ENCODE results near the gene PPP1R14C. TPM values are rescaled to one million over a fixed set of nuclear protein-coding genes. Genes with fewer than 3 reads are reported as not detected.

PPP1R14C gene
- total and polyA plus RNA-seq, 4 donors = 6.5 to 68.4 (median 24.0) TPM

DNA sequence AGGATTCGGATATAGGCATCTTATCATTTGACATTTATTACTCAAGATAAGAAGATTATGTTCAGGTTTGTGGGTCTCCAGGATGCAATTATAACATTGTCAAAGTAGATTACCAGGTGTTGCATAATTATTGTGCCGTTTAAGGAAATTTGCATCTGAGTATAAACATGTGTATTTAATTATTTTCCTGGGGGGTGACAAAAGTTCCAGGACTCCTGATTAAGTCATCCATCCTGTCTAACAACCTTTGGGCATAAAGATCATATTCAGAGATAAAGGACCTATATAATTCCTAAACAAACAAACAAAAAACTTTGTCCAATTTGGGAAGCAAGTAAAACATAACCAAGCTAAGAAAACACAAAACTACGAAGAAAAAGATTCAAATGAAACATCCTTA, 3.3 kb upstream of the PPP1R14C start:
- 59 to 80% methylated on average over 3 of the region's 3 CpGs for WGBS, 2 donors
- no peak for ATAC-seq (ENCODE audit: insufficient read depth, low FRiP score)

GRCh38 chr6:150140236-150140969, 2.4 kb upstream of the PPP1R14C start:
- Histone ChIP-seq H3K36me3 (ENCODE audit: control insufficient read depth in 4 of 4, insufficient read depth in 4 of 4, low read length in 4 of 4) (no peaks in the 10 kb centered on the region), H3K4me1 (ENCODE audit: control insufficient read depth in 5 of 5, insufficient read depth in 5 of 5, low read length in 5 of 5) (peaks cover 0 to 7% (median 0%) of the 10 kb centered on the region in 5 donors), H3K9me3 (ENCODE audit: control insufficient read depth in 4 of 4, insufficient read depth in 3 of 4, low read length in 3 of 4) (peaks cover 0 to 2% (median 0%) of the 10 kb centered on the region in 4 donors), H3K9ac (ENCODE audit: insufficient read depth in 1 of 2, low read length in 2 of 2) (no peak overlapping the region), H3K4me3 (no peak overlapping the region), H3K27ac (ENCODE audit: low read depth in 1 of 2, low read length in 1 of 2) (no peak overlapping the region), H3K27me3 (ENCODE audit: control insufficient read depth in 3 of 3, insufficient read depth in 3 of 3, low read length in 2 of 3) (peaks cover 0 to 58% (median 42%) of the 10 kb centered on the region in 3 donors)
- ATAC-seq (ENCODE audit: insufficient read depth, low FRiP score) = no peak
- TF ChIP-seq, protein P1, sequence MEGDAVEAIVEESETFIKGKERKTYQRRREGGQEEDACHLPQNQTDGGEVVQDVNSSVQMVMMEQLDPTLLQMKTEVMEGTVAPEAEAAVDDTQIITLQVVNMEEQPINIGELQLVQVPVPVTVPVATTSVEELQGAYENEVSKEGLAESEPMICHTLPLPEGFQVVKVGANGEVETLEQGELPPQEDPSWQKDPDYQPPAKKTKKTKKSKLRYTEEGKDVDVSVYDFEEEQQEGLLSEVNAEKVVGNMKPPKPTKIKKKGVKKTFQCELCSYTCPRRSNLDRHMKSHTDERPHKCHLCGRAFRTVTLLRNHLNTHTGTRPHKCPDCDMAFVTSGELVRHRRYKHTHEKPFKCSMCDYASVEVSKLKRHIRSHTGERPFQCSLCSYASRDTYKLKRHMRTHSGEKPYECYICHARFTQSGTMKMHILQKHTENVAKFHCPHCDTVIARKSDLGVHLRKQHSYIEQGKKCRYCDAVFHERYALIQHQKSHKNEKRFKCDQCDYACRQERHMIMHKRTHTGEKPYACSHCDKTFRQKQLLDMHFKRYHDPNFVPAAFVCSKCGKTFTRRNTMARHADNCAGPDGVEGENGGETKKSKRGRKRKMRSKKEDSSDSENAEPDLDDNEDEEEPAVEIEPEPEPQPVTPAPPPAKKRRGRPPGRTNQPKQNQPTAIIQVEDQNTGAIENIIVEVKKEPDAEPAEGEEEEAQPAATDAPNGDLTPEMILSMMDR (IDR thresholded peaks at IDR 0.05; ENCODE audit: control extremely low read depth, extremely low read depth) = no peak
- 83 to 87% methylated on average over 6 of the region's 6 CpGs for WGBS, 2 donors
- DNase-seq = no peak

More for the DNA sequence above, 3.3 kb upstream of the PPP1R14C start:
- Histone ChIP-seq H3K36me3 (ENCODE audit: control insufficient read depth in 4 of 4, insufficient read depth in 4 of 4, low read length in 4 of 4) (no peaks in the 10 kb centered on the region), H3K27me3 (ENCODE audit: control insufficient read depth in 3 of 3, insufficient read depth in 3 of 3, low read length in 2 of 3) (peaks cover 0 to 49% (median 33%) of the 10 kb centered on the region in 3 donors), H3K4me1 (ENCODE audit: control insufficient read depth in 5 of 5, insufficient read depth in 5 of 5, low read length in 5 of 5) (peaks cover 0 to 7% (median 0%) of the 10 kb centered on the region in 5 donors), H3K9ac (ENCODE audit: insufficient read depth in 1 of 2, low read length in 2 of 2) (no peak overlapping the region), H3K9me3 (ENCODE audit: control insufficient read depth in 4 of 4, insufficient read depth in 3 of 4, low read length in 3 of 4) (peaks cover 0 to 2% (median 0%) of the 10 kb centered on the region in 4 donors), H3K4me3 (no peak overlapping the region), H3K27ac (ENCODE audit: low read depth in 1 of 2, low read length in 1 of 2) (no peak overlapping the region)
- TF ChIP-seq, protein P1 (IDR thresholded peaks at IDR 0.05; ENCODE audit: control extremely low read depth, extremely low read depth) = no peak
- no peak for DNase-seq

DNA sequence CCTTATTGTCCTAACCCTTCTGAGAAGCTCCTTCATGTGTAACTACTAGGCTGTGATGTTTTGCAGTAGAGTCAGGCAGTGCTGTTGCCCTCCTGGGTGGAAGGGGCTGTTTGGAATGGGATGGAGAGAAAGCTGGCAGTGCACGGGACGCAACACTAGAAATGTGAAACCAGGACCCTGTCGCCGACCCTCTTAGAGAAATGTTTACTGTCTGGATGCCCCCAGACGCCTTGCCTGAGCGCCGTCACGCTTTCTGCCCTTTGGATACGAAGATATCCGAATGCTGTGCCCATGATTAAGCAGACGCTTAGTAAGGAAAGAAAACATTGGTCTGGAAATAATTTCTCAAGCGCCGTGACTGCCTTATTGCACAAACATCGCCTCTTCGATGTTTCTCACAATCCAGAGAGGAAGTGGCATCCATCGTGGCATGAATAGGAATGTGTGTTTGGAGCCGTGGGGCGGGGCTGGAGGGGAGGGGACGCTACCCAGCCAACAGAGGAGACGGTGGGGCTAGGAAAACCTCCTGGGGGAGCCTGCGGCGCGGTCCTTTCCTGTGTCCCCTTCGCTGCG, 661 bp upstream of the PPP1R14C start:
- Histone ChIP-seq H3K9ac (ENCODE audit: insufficient read depth in 1 of 2, low read length in 2 of 2) (no peak overlapping the region), H3K27ac (ENCODE audit: low read depth in 1 of 2, low read length in 1 of 2) (peak overlapping the region in 1 of 2 donors; percentile 42), H3K9me3 (ENCODE audit: control insufficient read depth in 4 of 4, insufficient read depth in 3 of 4, low read length in 3 of 4) (peaks cover 0 to 2% (median 0%) of the 10 kb centered on the region in 4 donors), H3K4me3 (peak overlapping the region; percentile 52), H3K36me3 (ENCODE audit: control insufficient read depth in 4 of 4, insufficient read depth in 4 of 4, low read length in 4 of 4) (no peaks in the 10 kb centered on the region), H3K4me1 (ENCODE audit: control insufficient read depth in 5 of 5, insufficient read depth in 5 of 5, low read length in 5 of 5) (peaks cover 0 to 7% (median 3%) of the 10 kb centered on the region in 5 donors), H3K27me3 (ENCODE audit: control insufficient read depth in 3 of 3, insufficient read depth in 3 of 3, low read length in 2 of 3) (peaks cover 0 to 70% (median 56%) of the 10 kb centered on the region in 3 donors)
- TF ChIP-seq, protein P1 (IDR thresholded peaks at IDR 0.05; ENCODE audit: control extremely low read depth, extremely low read depth) = no peak
- 4 to 6% methylated on average over 23 to 25 of the region's 25 CpGs for WGBS, 2 donors
- ATAC-seq (ENCODE audit: insufficient read depth, low FRiP score) = peak; percentile 38
- peak; percentile 24 to 35 (median 27) for DNase-seq

Data from lung (tissue), 12 donors.